ENCODE data around the gene MECP2. TPM values are rescaled to one million over a fixed set of nuclear protein-coding genes. Genes with fewer than 3 reads are reported as not detected.

MECP2 gene
- total and polyA plus RNA-seq, 2 of the 13 experiments (the other 11 are each of a cell fraction or from before 2014, with no cell fraction given), result 7.9 to 18.1 TPM

DNA sequence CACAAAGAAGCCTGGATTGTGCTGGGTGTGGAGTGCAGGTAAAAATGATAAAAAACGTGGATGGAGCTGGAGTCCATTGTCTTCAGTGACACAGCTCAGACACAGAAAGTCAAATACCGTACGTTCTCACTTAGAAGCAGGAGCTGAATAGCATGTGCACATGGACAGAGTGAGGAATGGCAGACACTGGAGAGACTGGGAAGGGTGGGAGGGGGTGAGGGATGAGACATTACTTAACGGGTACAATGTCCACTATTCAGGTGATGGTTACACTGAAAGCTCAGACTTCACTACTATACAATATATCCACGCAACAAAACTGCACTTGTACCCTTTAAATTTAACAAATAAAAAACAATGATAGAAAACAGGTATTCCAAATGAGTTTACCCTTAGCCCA lies 59.8 kb downstream of the MECP2 start (continued):
- TF ChIP-seq SIX1 (CRISPR knock-in tag; IDR thresholded peaks at IDR 0.05; ENCODE audit: borderline replicate concordance) (no peak), XRCC5 (optimal IDR thresholded peaks at IDR 0.05; ENCODE audit: low read length) (no peak), POLR2AphosphoS2 (IDR thresholded peaks at IDR 0.05; ENCODE audit: low read depth, low read length) (no peak), NFE2L2 (IDR thresholded peaks at IDR 0.05; ENCODE audit: low read length) (no peak), HNF4G (IDR thresholded peaks at IDR 0.05; ENCODE audit: borderline replicate concordance, low read depth, low read length) (peak; percentile 65; the same call in 1 of the 2 replicates), HNF4G (CRISPR knock-in tag; IDR thresholded peaks at IDR 0.05; ENCODE audit: borderline replicate concordance, low read depth) (no peak), ATRX (CRISPR knock-in tag; IDR thresholded peaks at IDR 0.05; ENCODE audit: borderline replicate concordance) (no peak), FOXO1 (CRISPR knock-in tag; IDR thresholded peaks at IDR 0.05) (no peak), ZNF235 (CRISPR knock-in tag; IDR thresholded peaks at IDR 0.05; ENCODE audit: borderline replicate concordance) (no peak), FOXC1 (CRISPR knock-in tag; IDR thresholded peaks at IDR 0.05; ENCODE audit: borderline replicate concordance) (no peak), IRF2 (CRISPR knock-in tag; IDR thresholded peaks at IDR 0.05) (0 out of 2 replicates have a peak, but pooled peaks have one; percentile 21)
- TF ChIP-seq, protein P1, sequence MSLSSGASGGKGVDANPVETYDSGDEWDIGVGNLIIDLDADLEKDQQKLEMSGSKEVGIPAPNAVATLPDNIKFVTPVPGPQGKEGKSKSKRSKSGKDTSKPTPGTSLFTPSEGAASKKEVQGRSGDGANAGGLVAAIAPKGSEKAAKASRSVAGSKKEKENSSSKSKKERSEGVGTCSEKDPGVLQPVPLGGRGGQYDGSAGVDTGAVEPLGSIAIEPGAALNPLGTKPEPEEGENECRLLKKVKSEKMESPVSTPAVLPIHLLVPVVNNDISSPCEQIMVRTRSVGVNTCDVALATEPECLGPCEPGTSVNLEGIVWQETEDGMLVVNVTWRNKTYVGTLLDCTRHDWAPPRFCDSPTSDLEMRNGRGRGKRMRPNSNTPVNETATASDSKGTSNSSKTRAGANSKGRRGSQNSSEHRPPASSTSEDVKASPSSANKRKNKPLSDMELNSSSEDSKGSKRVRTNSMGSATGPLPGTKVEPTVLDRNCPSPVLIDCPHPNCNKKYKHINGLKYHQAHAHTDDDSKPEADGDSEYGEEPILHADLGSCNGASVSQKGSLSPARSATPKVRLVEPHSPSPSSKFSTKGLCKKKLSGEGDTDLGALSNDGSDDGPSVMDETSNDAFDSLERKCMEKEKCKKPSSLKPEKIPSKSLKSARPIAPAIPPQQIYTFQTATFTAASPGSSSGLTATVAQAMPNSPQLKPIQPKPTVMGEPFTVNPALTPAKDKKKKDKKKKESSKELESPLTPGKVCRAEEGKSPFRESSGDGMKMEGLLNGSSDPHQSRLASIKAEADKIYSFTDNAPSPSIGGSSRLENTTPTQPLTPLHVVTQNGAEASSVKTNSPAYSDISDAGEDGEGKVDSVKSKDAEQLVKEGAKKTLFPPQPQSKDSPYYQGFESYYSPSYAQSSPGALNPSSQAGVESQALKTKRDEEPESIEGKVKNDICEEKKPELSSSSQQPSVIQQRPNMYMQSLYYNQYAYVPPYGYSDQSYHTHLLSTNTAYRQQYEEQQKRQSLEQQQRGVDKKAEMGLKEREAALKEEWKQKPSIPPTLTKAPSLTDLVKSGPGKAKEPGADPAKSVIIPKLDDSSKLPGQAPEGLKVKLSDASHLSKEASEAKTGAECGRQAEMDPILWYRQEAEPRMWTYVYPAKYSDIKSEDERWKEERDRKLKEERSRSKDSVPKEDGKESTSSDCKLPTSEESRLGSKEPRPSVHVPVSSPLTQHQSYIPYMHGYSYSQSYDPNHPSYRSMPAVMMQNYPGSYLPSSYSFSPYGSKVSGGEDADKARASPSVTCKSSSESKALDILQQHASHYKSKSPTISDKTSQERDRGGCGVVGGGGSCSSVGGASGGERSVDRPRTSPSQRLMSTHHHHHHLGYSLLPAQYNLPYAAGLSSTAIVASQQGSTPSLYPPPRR (CRISPR knock-in tag; IDR thresholded peaks at IDR 0.05; ENCODE audit: borderline replicate concordance), result no peak
- TF ChIP-seq, protein P2, sequence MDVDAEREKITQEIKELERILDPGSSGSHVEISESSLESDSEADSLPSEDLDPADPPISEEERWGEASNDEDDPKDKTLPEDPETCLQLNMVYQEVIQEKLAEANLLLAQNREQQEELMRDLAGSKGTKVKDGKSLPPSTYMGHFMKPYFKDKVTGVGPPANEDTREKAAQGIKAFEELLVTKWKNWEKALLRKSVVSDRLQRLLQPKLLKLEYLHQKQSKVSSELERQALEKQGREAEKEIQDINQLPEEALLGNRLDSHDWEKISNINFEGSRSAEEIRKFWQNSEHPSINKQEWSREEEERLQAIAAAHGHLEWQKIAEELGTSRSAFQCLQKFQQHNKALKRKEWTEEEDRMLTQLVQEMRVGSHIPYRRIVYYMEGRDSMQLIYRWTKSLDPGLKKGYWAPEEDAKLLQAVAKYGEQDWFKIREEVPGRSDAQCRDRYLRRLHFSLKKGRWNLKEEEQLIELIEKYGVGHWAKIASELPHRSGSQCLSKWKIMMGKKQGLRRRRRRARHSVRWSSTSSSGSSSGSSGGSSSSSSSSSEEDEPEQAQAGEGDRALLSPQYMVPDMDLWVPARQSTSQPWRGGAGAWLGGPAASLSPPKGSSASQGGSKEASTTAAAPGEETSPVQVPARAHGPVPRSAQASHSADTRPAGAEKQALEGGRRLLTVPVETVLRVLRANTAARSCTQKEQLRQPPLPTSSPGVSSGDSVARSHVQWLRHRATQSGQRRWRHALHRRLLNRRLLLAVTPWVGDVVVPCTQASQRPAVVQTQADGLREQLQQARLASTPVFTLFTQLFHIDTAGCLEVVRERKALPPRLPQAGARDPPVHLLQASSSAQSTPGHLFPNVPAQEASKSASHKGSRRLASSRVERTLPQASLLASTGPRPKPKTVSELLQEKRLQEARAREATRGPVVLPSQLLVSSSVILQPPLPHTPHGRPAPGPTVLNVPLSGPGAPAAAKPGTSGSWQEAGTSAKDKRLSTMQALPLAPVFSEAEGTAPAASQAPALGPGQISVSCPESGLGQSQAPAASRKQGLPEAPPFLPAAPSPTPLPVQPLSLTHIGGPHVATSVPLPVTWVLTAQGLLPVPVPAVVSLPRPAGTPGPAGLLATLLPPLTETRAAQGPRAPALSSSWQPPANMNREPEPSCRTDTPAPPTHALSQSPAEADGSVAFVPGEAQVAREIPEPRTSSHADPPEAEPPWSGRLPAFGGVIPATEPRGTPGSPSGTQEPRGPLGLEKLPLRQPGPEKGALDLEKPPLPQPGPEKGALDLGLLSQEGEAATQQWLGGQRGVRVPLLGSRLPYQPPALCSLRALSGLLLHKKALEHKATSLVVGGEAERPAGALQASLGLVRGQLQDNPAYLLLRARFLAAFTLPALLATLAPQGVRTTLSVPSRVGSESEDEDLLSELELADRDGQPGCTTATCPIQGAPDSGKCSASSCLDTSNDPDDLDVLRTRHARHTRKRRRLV (CRISPR knock-in tag; IDR thresholded peaks at IDR 0.05), result no peak
- TF ChIP-seq, protein P3, sequence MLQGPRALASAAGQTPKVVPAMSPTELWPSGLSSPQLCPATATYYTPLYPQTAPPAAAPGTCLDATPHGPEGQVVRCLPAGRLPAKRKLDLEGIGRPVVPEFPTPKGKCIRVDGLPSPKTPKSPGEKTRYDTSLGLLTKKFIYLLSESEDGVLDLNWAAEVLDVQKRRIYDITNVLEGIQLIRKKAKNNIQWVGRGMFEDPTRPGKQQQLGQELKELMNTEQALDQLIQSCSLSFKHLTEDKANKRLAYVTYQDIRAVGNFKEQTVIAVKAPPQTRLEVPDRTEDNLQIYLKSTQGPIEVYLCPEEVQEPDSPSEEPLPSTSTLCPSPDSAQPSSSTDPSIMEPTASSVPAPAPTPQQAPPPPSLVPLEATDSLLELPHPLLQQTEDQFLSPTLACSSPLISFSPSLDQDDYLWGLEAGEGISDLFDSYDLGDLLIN (CRISPR knock-in tag; IDR thresholded peaks at IDR 0.05; ENCODE audit: borderline replicate concordance), result no peak
- TF ChIP-seq, protein P4, sequence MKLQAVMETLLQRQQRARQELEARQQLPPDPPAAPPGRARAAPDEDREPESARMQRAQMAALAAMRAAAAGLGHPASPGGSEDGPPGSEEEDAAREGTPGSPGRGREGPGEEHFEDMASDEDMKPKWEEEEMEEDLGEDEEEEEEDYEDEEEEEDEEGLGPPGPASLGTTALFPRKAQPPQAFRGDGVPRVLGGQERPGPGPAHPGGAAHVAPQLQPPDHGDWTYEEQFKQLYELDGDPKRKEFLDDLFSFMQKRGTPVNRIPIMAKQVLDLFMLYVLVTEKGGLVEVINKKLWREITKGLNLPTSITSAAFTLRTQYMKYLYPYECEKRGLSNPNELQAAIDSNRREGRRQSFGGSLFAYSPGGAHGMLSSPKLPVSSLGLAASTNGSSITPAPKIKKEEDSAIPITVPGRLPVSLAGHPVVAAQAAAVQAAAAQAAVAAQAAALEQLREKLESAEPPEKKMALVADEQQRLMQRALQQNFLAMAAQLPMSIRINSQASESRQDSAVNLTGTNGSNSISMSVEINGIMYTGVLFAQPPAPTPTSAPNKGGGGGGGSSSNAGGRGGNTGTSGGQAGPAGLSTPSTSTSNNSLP (IDR thresholded peaks at IDR 0.05; ENCODE audit: low read depth, low read length), result no peak
